Measurements from ENCODE around the gene MACROD2. TPM values are rescaled to one million over a fixed set of nuclear protein-coding genes. Genes with fewer than 3 reads are reported as not detected.

Gene MACROD2
- total RNA-seq, 1 experiment from 2014 or later, result 1.4 TPM

DNA sequence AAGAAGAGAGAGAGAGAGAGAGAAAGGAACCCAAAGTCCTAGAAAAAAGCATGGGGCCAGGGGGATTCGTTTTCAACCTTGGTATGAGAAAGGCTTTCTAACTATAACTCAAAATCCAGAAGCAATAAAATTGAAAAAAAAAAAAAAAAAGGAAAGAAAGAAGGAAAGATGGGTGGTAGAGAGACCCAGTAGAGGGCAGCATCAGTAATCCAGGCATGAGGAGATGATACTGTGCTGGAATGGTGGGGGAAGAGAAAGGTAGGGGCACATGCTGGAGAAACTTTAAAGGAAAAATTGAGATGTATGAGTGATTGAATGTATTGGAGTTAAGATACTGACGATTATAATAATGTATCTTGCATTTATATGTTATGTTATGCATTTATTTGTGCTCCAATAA is 1382.8 kb downstream of the MACROD2 start:
- ChIA-PET POLR2A (ENCODE audit: low non-redundant PET) (no interaction called here), CTCF (no interaction called here)
- no peaks in the 10 kb centered on the region for H3K9me3 ChIP-seq (ENCODE audit: low read depth, low read length, poor library complexity, severe bottlenecking)
- no TSS peak for BruUV-seq (replicated peaks)
- no peak for TF ChIP-seq EZH2 (IDR thresholded peaks at IDR 0.05; ENCODE audit: borderline replicate concordance, low read depth, low read length, poor library complexity, severe bottlenecking)
- TF ChIP-seq, protein P1, sequence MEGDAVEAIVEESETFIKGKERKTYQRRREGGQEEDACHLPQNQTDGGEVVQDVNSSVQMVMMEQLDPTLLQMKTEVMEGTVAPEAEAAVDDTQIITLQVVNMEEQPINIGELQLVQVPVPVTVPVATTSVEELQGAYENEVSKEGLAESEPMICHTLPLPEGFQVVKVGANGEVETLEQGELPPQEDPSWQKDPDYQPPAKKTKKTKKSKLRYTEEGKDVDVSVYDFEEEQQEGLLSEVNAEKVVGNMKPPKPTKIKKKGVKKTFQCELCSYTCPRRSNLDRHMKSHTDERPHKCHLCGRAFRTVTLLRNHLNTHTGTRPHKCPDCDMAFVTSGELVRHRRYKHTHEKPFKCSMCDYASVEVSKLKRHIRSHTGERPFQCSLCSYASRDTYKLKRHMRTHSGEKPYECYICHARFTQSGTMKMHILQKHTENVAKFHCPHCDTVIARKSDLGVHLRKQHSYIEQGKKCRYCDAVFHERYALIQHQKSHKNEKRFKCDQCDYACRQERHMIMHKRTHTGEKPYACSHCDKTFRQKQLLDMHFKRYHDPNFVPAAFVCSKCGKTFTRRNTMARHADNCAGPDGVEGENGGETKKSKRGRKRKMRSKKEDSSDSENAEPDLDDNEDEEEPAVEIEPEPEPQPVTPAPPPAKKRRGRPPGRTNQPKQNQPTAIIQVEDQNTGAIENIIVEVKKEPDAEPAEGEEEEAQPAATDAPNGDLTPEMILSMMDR (conservative IDR thresholded peaks at IDR 0.05; ENCODE audit: low read depth, low read length), result no peak
- no peaks in the 10 kb centered on the region for H3K27me3 ChIP-seq (replicated peaks; ENCODE audit: insufficient read depth, low read depth, low read length, poor library complexity)
- H3K36me3 ChIP-seq (ENCODE audit: insufficient read depth, low read length, poor library complexity, severe bottlenecking), result no peaks in the 10 kb centered on the region
- H3K4me1 ChIP-seq (ENCODE audit: insufficient read depth, low read length, poor library complexity, severe bottlenecking), result no peaks in the 10 kb centered on the region
- H3K4me3 ChIP-seq (ENCODE audit: low read depth, low read length, poor library complexity, severe bottlenecking), result no peak overlapping the region
- intact Hi-C loops (cut with micrococcal nuclease; ENCODE audit: unreplicated experiment), result no loop called here
- DNase-seq (ENCODE audit: low spot score), result no peak
- H3K27ac ChIP-seq (ENCODE audit: low read depth, low read length, poor library complexity, severe bottlenecking), result no peak overlapping the region

DNA sequence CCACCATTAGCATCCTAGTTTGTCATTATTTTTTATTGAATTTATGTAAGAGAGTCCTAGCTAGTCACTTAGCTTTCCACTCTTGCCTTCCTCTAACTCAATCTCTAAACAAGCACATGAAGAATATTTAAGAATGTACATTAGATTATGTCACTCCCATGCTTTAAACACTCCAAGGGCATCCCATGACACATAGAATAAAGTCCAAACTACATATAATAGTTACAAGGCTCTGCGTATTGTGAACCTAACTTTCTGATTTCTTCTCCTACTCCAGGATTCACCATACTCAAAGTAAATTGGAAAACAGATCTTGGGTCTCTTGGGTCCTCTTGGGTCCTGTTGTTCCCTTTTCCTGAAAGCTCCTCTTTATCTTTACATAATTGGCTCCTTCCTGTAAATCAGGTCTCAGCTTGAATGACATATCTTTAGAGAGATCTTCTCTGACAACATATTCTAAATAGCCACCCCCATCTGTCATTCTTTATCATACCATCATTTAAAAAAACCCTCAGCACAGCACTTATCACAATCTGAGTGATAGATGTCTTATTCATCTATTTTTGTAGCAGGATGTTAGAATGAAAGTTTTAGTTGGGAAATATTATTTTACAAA is 1384.5 kb downstream of the MACROD2 start:
- intact Hi-C loops (cut with micrococcal nuclease; ENCODE audit: unreplicated experiment), result no loop called here
- Histone ChIP-seq H3K9me3 (ENCODE audit: low read depth, low read length, poor library complexity, severe bottlenecking) (no peaks in the 10 kb centered on the region), H3K4me1 (ENCODE audit: insufficient read depth, low read length, poor library complexity, severe bottlenecking) (no peaks in the 10 kb centered on the region), H3K4me3 (ENCODE audit: low read depth, low read length, poor library complexity, severe bottlenecking) (no peak overlapping the region), H3K27me3 (replicated peaks; ENCODE audit: insufficient read depth, low read depth, low read length, poor library complexity) (no peaks in the 10 kb centered on the region), H3K27ac (ENCODE audit: low read depth, low read length, poor library complexity, severe bottlenecking) (no peak overlapping the region), H3K36me3 (ENCODE audit: insufficient read depth, low read length, poor library complexity, severe bottlenecking) (no peaks in the 10 kb centered on the region)
- DNase-seq (ENCODE audit: low spot score), result no peak
- ChIA-PET POLR2A (ENCODE audit: low non-redundant PET) (no interaction called here), CTCF (no interaction called here)
- BruUV-seq (replicated peaks), result no TSS peak
- TF ChIP-seq, protein P1 (conservative IDR thresholded peaks at IDR 0.05; ENCODE audit: low read depth, low read length), result no peak
- no peak for TF ChIP-seq EZH2 (IDR thresholded peaks at IDR 0.05; ENCODE audit: borderline replicate concordance, low read depth, low read length, poor library complexity, severe bottlenecking)

DNA sequence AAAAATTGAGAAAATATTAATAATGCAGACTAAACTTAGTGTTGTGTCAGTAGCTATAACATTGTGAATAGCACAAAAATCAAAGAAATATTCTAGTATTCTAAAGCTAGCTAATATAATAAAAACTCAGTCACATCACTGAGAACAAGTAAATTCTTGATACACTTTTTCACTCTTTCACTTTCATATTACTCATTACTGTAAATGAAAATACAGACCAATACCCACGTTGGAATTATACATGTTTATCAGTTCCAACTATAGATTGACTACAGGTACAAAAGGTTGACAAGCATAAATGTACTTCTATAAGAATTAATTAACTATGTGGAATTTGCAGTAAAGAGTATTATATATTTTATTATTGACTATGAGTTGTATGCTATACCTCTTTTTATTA is 1385.5 kb downstream of the MACROD2 start:
- BruUV-seq (replicated peaks), result no TSS peak

More for the DNA sequence above, 1385.5 kb downstream of the MACROD2 start:
- Histone ChIP-seq H3K27ac (ENCODE audit: low read depth, low read length, poor library complexity, severe bottlenecking) (no peak overlapping the region), H3K27me3 (replicated peaks; ENCODE audit: insufficient read depth, low read depth, low read length, poor library complexity) (no peaks in the 10 kb centered on the region), H3K9me3 (ENCODE audit: low read depth, low read length, poor library complexity, severe bottlenecking) (peaks cover 2% of the 10 kb centered on the region), H3K4me1 (ENCODE audit: insufficient read depth, low read length, poor library complexity, severe bottlenecking) (no peaks in the 10 kb centered on the region), H3K4me3 (ENCODE audit: low read depth, low read length, poor library complexity, severe bottlenecking) (no peak overlapping the region), H3K36me3 (ENCODE audit: insufficient read depth, low read length, poor library complexity, severe bottlenecking) (no peaks in the 10 kb centered on the region)
- CTCF ChIA-PET, result no interaction called here
- POLR2A ChIA-PET (ENCODE audit: low non-redundant PET), result no interaction called here
- TF ChIP-seq EZH2 (IDR thresholded peaks at IDR 0.05; ENCODE audit: borderline replicate concordance, low read depth, low read length, poor library complexity, severe bottlenecking), result no peak
- TF ChIP-seq, protein P1 (conservative IDR thresholded peaks at IDR 0.05; ENCODE audit: low read depth, low read length), result no peak
- intact Hi-C loops (cut with micrococcal nuclease; ENCODE audit: unreplicated experiment), result no loop called here
- no peak for DNase-seq (ENCODE audit: low spot score)
